H1 (cell line): ENCODE data around the gene ST8SIA5. TPM values are rescaled to one million over a fixed set of nuclear protein-coding genes. Genes with fewer than 3 reads are reported as not detected.
A peak's percentile ranks its signal among the peaks of the same experiment; 100 is the strongest.

Source experiments
- CTCF ChIA-PET: fragments of 300-600 bp; sonication (Branson Sonifier 250); formaldehyde crosslinking; loops from one replicate; lab custom pipeline; 2021; ENCODE audit not compliant: partially characterized antibody; lab: Charles Lee
- POLR2A ChIA-PET: fragments of 300-600 bp; sonication (Branson Sonifier 250); formaldehyde crosslinking; loops from one replicate; lab custom pipeline; 2021; ENCODE audit warnings: inconsistent platforms; ENCODE audit not compliant: partially characterized antibody; lab: Charles Lee
- DNase-seq, 2 experiments: peaks; one replicate each; pipeline versions ENCODE4 v3.0.0 to v3.0.0-alpha.2; 2010 to 2022; ENCODE audit warnings: low spot score in 2 of 2, low read depth in 1 of 2, mixed read lengths in 1 of 2
- FAIRE-seq: peaks from 2 replicates; lab custom pipeline; 2011; peaks lifted over from hg19 to GRCh38; lab: Jason Lieb, UNC
- H2AFZ ChIP-seq: 2 replicates; pipeline ENCODE4 v1.8.1; 2012; ENCODE audit warnings: low read length, inconsistent platforms
- H2AK5ac ChIP-seq: 2 replicates; pipeline ENCODE4 v1.6.1; 2013; ENCODE audit warnings: low read depth, low read length
- H2BK120ac ChIP-seq: replicated peaks from 2 replicates; pipeline ENCODE3; 2013; ENCODE audit warnings: low read depth, low read length, inconsistent platforms
- H2BK12ac ChIP-seq: 2 replicates; pipeline ENCODE4 v1.6.1; 2013; ENCODE audit warnings: low read depth, low read length
- H2BK15ac ChIP-seq: 2 replicates; pipeline ENCODE4 v1.6.1; 2013; ENCODE audit warnings: low read length
- H2BK20ac ChIP-seq: 2 replicates; pipeline ENCODE4 v1.6.1; 2013; ENCODE audit warnings: low read length
- H2BK5ac ChIP-seq: 2 replicates; pipeline ENCODE4 v1.6.1; 2013; ENCODE audit warnings: low read depth, low read length
- H3K14ac ChIP-seq: 2 replicates; pipeline ENCODE4 v1.6.1; 2013; ENCODE audit warnings: inconsistent platforms; ENCODE audit not compliant: insufficient read length
- H3K18ac ChIP-seq: 2 replicates; pipeline ENCODE4 v1.6.1; 2013; ENCODE audit warnings: low read length; ENCODE audit errors: extremely low read depth
- H3K23ac ChIP-seq: 2 replicates; pipeline ENCODE4 v1.6.1; 2013; ENCODE audit warnings: inconsistent platforms; ENCODE audit not compliant: insufficient read length
- H3K23me2 ChIP-seq: 2 replicates; pipeline ENCODE4 v1.6.1; 2013; ENCODE audit warnings: low read depth, low read length
- H3K27ac ChIP-seq: 2 replicates; pipeline ENCODE4 v1.6.1; 2011; ENCODE audit warnings: low read depth, low read length, inconsistent platforms
- H3K27me3 ChIP-seq, 4 experiments: replicated peaks in 1 of 4; 1 replicate in 1 of 4; 2 replicates in 3 of 4; pipeline versions ENCODE4 v1.6.1 to v1.8.1; 2011 to 2013; ENCODE audit warnings: low read length in 3 of 4, mild to moderate bottlenecking in 3 of 4, inconsistent platforms in 2 of 4, mixed read lengths in 2 of 4, moderate library complexity in 1 of 4; ENCODE audit not compliant: control insufficient read depth in 3 of 4, insufficient read depth in 3 of 4; ENCODE audit errors: extremely low read depth in 1 of 4
- H3K36me3 ChIP-seq, 4 experiments: 2 replicates each; pipeline versions ENCODE4 v1.6.1 to v1.8.1; 2011 to 2013; ENCODE audit warnings: mild to moderate bottlenecking in 4 of 4, low read length in 3 of 4, moderate library complexity in 2 of 4, control low read depth in 1 of 4, inconsistent platforms in 1 of 4; ENCODE audit not compliant: insufficient read depth in 4 of 4, control insufficient read depth in 2 of 4
- H3K4ac ChIP-seq: replicated peaks from 2 replicates; pipeline ENCODE3; 2013; ENCODE audit warnings: low read length, low read depth, mixed read lengths, inconsistent platforms; ENCODE audit not compliant: insufficient read length
- H3K4me1 ChIP-seq, 4 experiments: replicated peaks in 1 of 4; 1 replicate in 1 of 4; 2 replicates in 3 of 4; pipeline versions ENCODE4 v1.6.1 to v1.8.1; 2011 to 2013; ENCODE audit warnings: low read length in 3 of 4, inconsistent platforms in 2 of 4, mixed read lengths in 1 of 4; ENCODE audit not compliant: insufficient read depth in 4 of 4, control insufficient read depth in 3 of 4
- H3K4me2 ChIP-seq, 2 experiments: 2 replicates each; pipeline versions ENCODE4 v1.6.1 to v1.8.1; 2011 to 2013; ENCODE audit warnings: low read depth in 2 of 2, low read length in 2 of 2, control low read depth in 1 of 2, inconsistent platforms in 1 of 2, mild to moderate bottlenecking in 1 of 2; ENCODE audit not compliant: insufficient read depth in 1 of 2
- H3K4me3 ChIP-seq, 4 experiments: fragments of 200-600, 300-600 bp in 1 of 4; sonication (generic), shearing (Covaris generic), sonication (Bioruptor Twin) in 1 of 4; 2 replicates each; pipeline versions ENCODE4 v1.5.1 to v1.8.1; 2011 to 2016; ENCODE audit warnings: low read length in 4 of 4, low read depth in 3 of 4, control low read depth in 2 of 4, inconsistent platforms in 2 of 4, mild to moderate bottlenecking in 2 of 4, mixed read lengths in 1 of 4, moderate library complexity in 1 of 4; ENCODE audit not compliant: insufficient read depth in 2 of 4; ENCODE audit errors: extremely low read depth in 1 of 4
- H3K56ac ChIP-seq: replicated peaks from 2 replicates; pipeline ENCODE3; 2013; ENCODE audit warnings: low read depth, mild to moderate bottlenecking, mixed read lengths, low read length, inconsistent platforms; ENCODE audit not compliant: insufficient read length
- H3K79me1 ChIP-seq: 2 replicates; pipeline ENCODE4 v1.6.1; 2013; ENCODE audit warnings: low read depth, low read length, control low read depth
- H3K79me2 ChIP-seq, 2 experiments: 2 replicates each; pipeline versions ENCODE4 v1.6.1 to v1.8.1; 2012 to 2013; ENCODE audit warnings: low read length in 2 of 2, mild to moderate bottlenecking in 2 of 2, inconsistent platforms in 1 of 2; ENCODE audit not compliant: insufficient read depth in 2 of 2, control insufficient read depth in 1 of 2
- H3K9ac ChIP-seq, 4 experiments: replicated peaks in 1 of 4; 1 replicate in 1 of 4; 2 replicates in 3 of 4; pipeline versions ENCODE4 v1.6.1 to v1.8.1; 2011 to 2013; ENCODE audit warnings: low read depth in 3 of 4, low read length in 3 of 4, control low read depth in 2 of 4, mild to moderate bottlenecking in 2 of 4, moderate library complexity in 2 of 4, inconsistent platforms in 1 of 4; ENCODE audit errors: extremely low read depth in 1 of 4
- H3K9me3 ChIP-seq, 2 experiments: 2 replicates each; pipeline versions ENCODE4 v1.6.1 to v1.8.1; 2012 to 2013; ENCODE audit warnings: mild to moderate bottlenecking in 2 of 2, moderate library complexity in 2 of 2, control low read depth in 1 of 2, inconsistent platforms in 1 of 2, low read depth in 1 of 2, low read length in 1 of 2, mixed read lengths in 1 of 2; ENCODE audit not compliant: insufficient read depth in 2 of 2
- H4K20me1 ChIP-seq, 2 experiments: replicated peaks in 1 of 2; 2 replicates each; pipeline versions ENCODE3 to v1.8.1; 2011 to 2013; ENCODE audit warnings: inconsistent platforms in 2 of 2, low read length in 2 of 2, mild to moderate bottlenecking in 1 of 2; ENCODE audit not compliant: insufficient read depth in 2 of 2, control insufficient read depth in 1 of 2
- H4K5ac ChIP-seq: 2 replicates; pipeline ENCODE4 v1.6.1; 2013; ENCODE audit warnings: low read length, low read depth, mixed read lengths, inconsistent platforms; ENCODE audit not compliant: insufficient read length
- H4K8ac ChIP-seq: 2 replicates; pipeline ENCODE4 v1.8.0; 2013; ENCODE audit warnings: mild to moderate bottlenecking, moderate library complexity, low read length, inconsistent platforms; ENCODE audit not compliant: insufficient read depth; ENCODE audit errors: extremely low read depth
- H4K91ac ChIP-seq: replicated peaks from 2 replicates; pipeline ENCODE3; 2013; ENCODE audit warnings: low read length, mixed read lengths, inconsistent platforms; ENCODE audit not compliant: insufficient read length
- EZH2 ChIP-seq: fragments of 200-600 bp; sonication (generic); IDR thresholded peaks from 2 replicates; pipeline ENCODE4 v1.7.1; 2012; ENCODE audit warnings: low read depth, mild to moderate bottlenecking, moderate library complexity, low read length, inconsistent platforms; ENCODE audit not compliant: severe bottlenecking
- FOSL1 ChIP-seq: IDR thresholded peaks from 2 replicates; pipeline ENCODE4 v1.6.1; 2011; ENCODE audit warnings: mild to moderate bottlenecking, low read depth, low read length, moderate library complexity; ENCODE audit not compliant: insufficient read depth
- SUZ12 ChIP-seq: fragments of 200-600 bp; sonication (generic); IDR thresholded peaks from 2 replicates; pipeline ENCODE4 v1.6.1; 2012; ENCODE audit warnings: mild to moderate bottlenecking, inconsistent platforms, low read length, moderate library complexity, mixed read lengths
- whole genome bisulfite sequencing, 2 experiments: shearing (Covaris generic) in 1 of 2; methylation state at CpG; one replicate each; pipeline versions ENCODE4 v1.1.6 to v1.1.7; 2013 to 2015; ENCODE audit warnings: low lambda C conversion rate in 2 of 2, mixed read lengths in 2 of 2, inconsistent platforms in 1 of 2, low coverage in 1 of 2, missing lambda C conversion rate in 1 of 2; ENCODE audit not compliant: insufficient replicate concordance in 2 of 2, insufficient coverage in 1 of 2, insufficient read length in 1 of 2; ENCODE audit errors: extremely low coverage in 1 of 2, missing lambda C conversion rate in 1 of 2; 5-methylcytosine and 5-hydroxymethylcytosine counted together
- polyA plus RNA-seq, 7 experiments: library from polyadenylated mRNA; depleted of rRNA in 3 of 7; stranded (reverse) in 5 of 7; unstranded in 2 of 7; fragments of >200 nt in 5 of 7; fragments of 200-250 nt in 2 of 7; gene quantifications; 1 replicate in 5 of 7; 2 replicates in 1 of 7; 4 replicates in 1 of 7; pipeline versions ENCODE4 v1.2.1 to v1.2.3, GENCODE V29; 2011 to 2013; ENCODE audit warnings: missing spikeins in 2 of 7, mixed read lengths in 2 of 7
- total RNA-seq: library from RNA; stranded (reverse); fragmentation: NEBNext Ultra II Directional; extraction: Animal tissue kit (Norgen Biotek cat#: 25700); gene quantifications from 2 replicates; pipeline ENCODE4 v1.2.1, GENCODE V29; 2021

The ST8SIA5 gene
- total and polyA plus RNA-seq, 2 of the 8 experiments (the other 6 are each of a cell fraction or from before 2014, with no cell fraction given): 2.4 to 6.3 TPM

DNA sequence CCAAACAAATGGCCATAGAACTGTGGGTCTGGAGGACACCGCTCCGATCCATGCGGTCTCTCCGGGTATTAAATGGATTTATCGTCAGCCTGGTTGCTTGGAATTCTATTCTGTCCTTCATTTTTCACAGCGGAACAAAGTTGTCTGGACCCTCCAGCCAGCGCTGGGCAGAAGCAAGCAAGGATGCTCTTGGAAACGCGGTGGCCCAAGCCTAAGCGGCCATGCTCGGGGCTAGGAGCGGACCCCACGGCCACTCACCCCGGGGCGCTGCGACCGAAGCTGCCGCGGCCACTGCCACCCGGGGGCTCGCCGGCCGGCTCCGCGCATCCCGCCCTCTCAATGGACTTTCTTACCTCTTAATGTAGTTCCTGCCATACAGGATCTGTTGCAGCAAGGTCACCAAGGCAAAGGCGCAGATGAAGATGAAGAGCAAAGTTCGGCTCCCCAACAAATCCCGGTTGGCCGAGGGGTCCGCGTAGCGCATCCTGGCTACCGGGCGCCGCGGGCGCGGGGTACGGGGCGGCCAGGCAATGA lies 761 bp downstream of the ST8SIA5 start:
- no peak for FAIRE-seq
- Histone ChIP-seq H3K4me1 (peaks cover 0 to 12% (median 7%) of the 10 kb centered on the region in 4 experiments; a peak in 5 of 7 replicates), H3K18ac (no peak overlapping the region), H2BK120ac (no peak overlapping the region), H4K20me1 (no peaks in the 10 kb centered on the region), H3K79me2 (no peaks in the 10 kb centered on the region), H3K36me3 (no peaks in the 10 kb centered on the region), H3K27ac (no peak overlapping the region), H3K9ac (no peak overlapping the region), H3K56ac (no peak overlapping the region), H3K23me2 (peaks cover 10% of the 10 kb centered on the region; the same call in 1 of the 2 replicates), H3K9me3 (no peaks in the 10 kb centered on the region), H4K8ac (peak overlapping the region; percentile 75), H2BK20ac (no peak overlapping the region), H3K4ac (no peak overlapping the region), H3K14ac (no peak overlapping the region), H2BK15ac (no peak overlapping the region), H3K23ac (no peak overlapping the region), H3K4me2 (peak overlapping the region; percentile 90 to 94), H3K27me3 (peaks cover 17 to 56% (median 40%) of the 10 kb centered on the region in 4 experiments), H2BK5ac (no peak overlapping the region), H3K4me3 (peak overlapping the region; percentile 26 to 67 (median 51)), H4K5ac (no peak overlapping the region), H4K91ac (no peak overlapping the region), H2AK5ac (no peak overlapping the region), H3K79me1 (no peaks in the 10 kb centered on the region), H2AFZ (no peak overlapping the region), H2BK12ac (no peak overlapping the region)
- WGBS, 2 experiments: 7% methylated on average over 33 of the region's 41 CpGs; no CpG with 5 or more reads in 1 of the 2 experiments
- POLR2A ChIA-PET: interaction anchor here (0.6 to 0.7 kb wide), 2 partner anchors 18 to 39 kb away, joined by 3 to 4 read pairs; no protein-coding TSS in a partner anchor
- DNase-seq: no peak
- CTCF ChIA-PET: interaction anchor here (0.7 to 1.8 kb wide), 5 partner anchors 10 to 1689 kb away, joined by 3 to 8 read pairs (median 4); no protein-coding TSS in a partner anchor
- peak; percentile 70 for TF ChIP-seq EZH2
- TF ChIP-seq FOSL1: no peak
- TF ChIP-seq SUZ12: peak; percentile 60; the same call in 1 of the 2 replicates
